Breast epithelium (tissue), 4 donors: ENCODE measurements around the gene NRROS. TPM values are rescaled to one million over a fixed set of nuclear protein-coding genes. Genes with fewer than 3 reads are reported as not detected.
A peak's percentile ranks its signal among the peaks of the same experiment; 100 is the strongest.

ENCODE experiments used
- DNase-seq, 2 donors: peaks; one replicate each; pipeline ENCODE4 v3.0.0-alpha.2; 2019; ENCODE audit warnings: low spot score in 2 of 2
- H3K27ac ChIP-seq, 2 donors: fragments of 200-600 bp; sonication (generic) in 1 of 2; one replicate each; pipeline ENCODE4 v1.5.1; 2016 to 2019; ENCODE audit warnings: mild to moderate bottlenecking in 1 of 2
- H3K27me3 ChIP-seq, 2 donors: fragments of 200-600 bp; sonication (generic) in 1 of 2; one replicate each; pipeline versions ENCODE4 v1.5.1 to v1.6.0; 2017 to 2019; ENCODE audit warnings: control low read depth in 1 of 2, mild to moderate bottlenecking in 1 of 2
- H3K36me3 ChIP-seq: fragments of 200-600 bp; one replicate; pipeline ENCODE4 v1.5.1; 2019
- H3K4me1 ChIP-seq, 2 donors: fragments of 200-600 bp; sonication (generic); one replicate each; pipeline ENCODE4 v1.5.1; 2016 to 2019; ENCODE audit warnings: control low read depth in 1 of 2
- H3K4me3 ChIP-seq, 3 donors: fragments of 200-600 bp; sonication (generic); 1 replicate in 2 of 3; 2 replicates in 1 of 3; pipeline ENCODE4 v1.5.1; 2016 to 2019; ENCODE audit warnings: mild to moderate bottlenecking in 3 of 3, moderate library complexity in 2 of 3
- H3K9me3 ChIP-seq, 2 donors: fragments of 200-600 bp; sonication (generic) in 1 of 2; one replicate each; pipeline ENCODE4 v1.5.1; 2016 to 2019; ENCODE audit warnings: control low read depth in 1 of 2
- CTCF ChIP-seq, 3 donors: fragments of 450-650 bp; IDR thresholded peaks; one replicate each; pipeline ENCODE4 v1.5.1; 2016 to 2017; ENCODE audit warnings: antibody characterized with exemption in 3 of 3, mild to moderate bottlenecking in 3 of 3, moderate library complexity in 3 of 3
- POLR2A ChIP-seq: fragments of 450-650 bp; IDR thresholded peaks from one replicate; pipeline ENCODE4 v1.6.1; 2016; ENCODE audit warnings: antibody characterized with exemption, mild to moderate bottlenecking, moderate library complexity
- POLR2AphosphoS5 ChIP-seq, 3 donors: sonication (generic); formaldehyde crosslinking; IDR thresholded peaks; one replicate each; pipeline ENCODE4 v1.6.1; 2017; ENCODE audit warnings: antibody characterized with exemption in 3 of 3
- intact Hi-C: fragments of 100-400 bp; cut with DNase I; formaldehyde crosslinking; loops from one replicate; pipeline ENCODE4 v1.15.1; 2023; ENCODE audit warnings: low total_unique reads
- total RNA-seq, 3 donors: library from RNA; depleted of rRNA; stranded (reverse); fragments of >200 nt; gene quantifications; one replicate each; pipeline ENCODE4 v1.1.0, GENCODE V29; 2016

Gene NRROS
- total RNA-seq, 3 donors from 2014 or later, result 3.2 to 13.9 (median 4.3) TPM

- Histone ChIP-seq H3K27me3 (no peaks in the 10 kb centered on the region), H3K27ac (no peak overlapping the region), H3K4me1 (no peaks in the 10 kb centered on the region), H3K36me3 (no peaks in the 10 kb centered on the region), H3K4me3 (no peak overlapping the region), H3K9me3 (no peaks in the 10 kb centered on the region)
- DNase-seq, result no peak
- intact Hi-C loops, result no loop called here
- no peak for TF ChIP-seq POLR2A
- TF ChIP-seq CTCF (IDR thresholded peaks at IDR 0.05), result no peak
- TF ChIP-seq POLR2AphosphoS5 (IDR thresholded peaks at IDR 0.05), result no peak
Measured at GRCh38 chr3:196625331-196625730, 14.2 kb upstream of the NRROS start.

GRCh38 chr3:196627918-196628231 is 11.6 kb upstream of the NRROS start:
- H3K36me3 ChIP-seq, result no peaks in the 10 kb centered on the region
- intact Hi-C loops, result no loop called here
- no peaks in the 10 kb centered on the region for H3K27me3 ChIP-seq
- TF ChIP-seq CTCF (IDR thresholded peaks at IDR 0.05) (no peak), POLR2A (no peak), POLR2AphosphoS5 (IDR thresholded peaks at IDR 0.05) (no peak)
- no peak overlapping the region for H3K4me3 ChIP-seq
- DNase-seq, result no peak
- H3K27ac ChIP-seq, result no peak overlapping the region
- H3K9me3 ChIP-seq, result no peaks in the 10 kb centered on the region
- H3K4me1 ChIP-seq, result peaks cover 0 to 3% of the 10 kb centered on the region in 2 donors

- Histone ChIP-seq H3K4me3 (no peak overlapping the region), H3K27ac (no peak overlapping the region), H3K36me3 (no peaks in the 10 kb centered on the region), H3K4me1 (peaks cover 0 to 3% of the 10 kb centered on the region in 2 donors), H3K9me3 (no peaks in the 10 kb centered on the region), H3K27me3 (no peaks in the 10 kb centered on the region)
- no peak for DNase-seq
- intact Hi-C loops, result no loop called here
- TF ChIP-seq POLR2AphosphoS5 (IDR thresholded peaks at IDR 0.05) (no peak), CTCF (IDR thresholded peaks at IDR 0.05) (no peak), POLR2A (no peak)
Measured at GRCh38 chr3:196629228-196629627, 10.3 kb upstream of the NRROS start.

GRCh38 chr3:196631682-196632045 is 7.8 kb upstream of the NRROS start:
- peaks cover 0 to 3% of the 10 kb centered on the region in 2 donors for H3K4me1 ChIP-seq
- DNase-seq, result no peak
- peak overlapping the region; percentile 66 to 81 (median 68) for H3K4me3 ChIP-seq
- H3K27ac ChIP-seq, result peak overlapping the region; percentile 78 to 85
- no peaks in the 10 kb centered on the region for H3K36me3 ChIP-seq
- no peaks in the 10 kb centered on the region for H3K9me3 ChIP-seq
- intact Hi-C loops, result no loop called here
- TF ChIP-seq CTCF (IDR thresholded peaks at IDR 0.05) (no peak), POLR2A (no peak), POLR2AphosphoS5 (IDR thresholded peaks at IDR 0.05) (no peak)
- H3K27me3 ChIP-seq, result no peaks in the 10 kb centered on the region

GRCh38 chr3:196632046-196632751 is 7.3 kb upstream of the NRROS start:
- intact Hi-C loops, result no loop called here
- Histone ChIP-seq H3K4me3 (peak overlapping the region; percentile 66 to 81 (median 68)), H3K36me3 (no peaks in the 10 kb centered on the region), H3K9me3 (no peaks in the 10 kb centered on the region), H3K4me1 (peaks cover 0 to 3% of the 10 kb centered on the region in 2 donors), H3K27me3 (no peaks in the 10 kb centered on the region), H3K27ac (peak overlapping the region; percentile 78 to 85)
- DNase-seq, result peak; percentile 50 to 63
- TF ChIP-seq CTCF (IDR thresholded peaks at IDR 0.05) (no peak), POLR2A (no peak), POLR2AphosphoS5 (IDR thresholded peaks at IDR 0.05) (peak in 1 of 3 donors; percentile 21)
